ENCODE data around the gene NAIF1.

- no peak for TF ChIP-seq EP300 (IDR thresholded peaks at IDR 0.05)
- TF ChIP-seq, protein P1, sequence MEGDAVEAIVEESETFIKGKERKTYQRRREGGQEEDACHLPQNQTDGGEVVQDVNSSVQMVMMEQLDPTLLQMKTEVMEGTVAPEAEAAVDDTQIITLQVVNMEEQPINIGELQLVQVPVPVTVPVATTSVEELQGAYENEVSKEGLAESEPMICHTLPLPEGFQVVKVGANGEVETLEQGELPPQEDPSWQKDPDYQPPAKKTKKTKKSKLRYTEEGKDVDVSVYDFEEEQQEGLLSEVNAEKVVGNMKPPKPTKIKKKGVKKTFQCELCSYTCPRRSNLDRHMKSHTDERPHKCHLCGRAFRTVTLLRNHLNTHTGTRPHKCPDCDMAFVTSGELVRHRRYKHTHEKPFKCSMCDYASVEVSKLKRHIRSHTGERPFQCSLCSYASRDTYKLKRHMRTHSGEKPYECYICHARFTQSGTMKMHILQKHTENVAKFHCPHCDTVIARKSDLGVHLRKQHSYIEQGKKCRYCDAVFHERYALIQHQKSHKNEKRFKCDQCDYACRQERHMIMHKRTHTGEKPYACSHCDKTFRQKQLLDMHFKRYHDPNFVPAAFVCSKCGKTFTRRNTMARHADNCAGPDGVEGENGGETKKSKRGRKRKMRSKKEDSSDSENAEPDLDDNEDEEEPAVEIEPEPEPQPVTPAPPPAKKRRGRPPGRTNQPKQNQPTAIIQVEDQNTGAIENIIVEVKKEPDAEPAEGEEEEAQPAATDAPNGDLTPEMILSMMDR (IDR thresholded peaks at IDR 0.05), result no peak
- no peak for TF ChIP-seq CHD2 (IDR thresholded peaks at IDR 0.05; ENCODE audit: low read length, partially characterized antibody)
- TF ChIP-seq REST (IDR thresholded peaks at IDR 0.05), result no peak
- TF ChIP-seq RNF2 (IDR thresholded peaks at IDR 0.05; ENCODE audit: borderline replicate concordance, low read depth), result no peak
- no peak for TF ChIP-seq JUN (IDR thresholded peaks at IDR 0.05)
- TF ChIP-seq, protein P2, sequence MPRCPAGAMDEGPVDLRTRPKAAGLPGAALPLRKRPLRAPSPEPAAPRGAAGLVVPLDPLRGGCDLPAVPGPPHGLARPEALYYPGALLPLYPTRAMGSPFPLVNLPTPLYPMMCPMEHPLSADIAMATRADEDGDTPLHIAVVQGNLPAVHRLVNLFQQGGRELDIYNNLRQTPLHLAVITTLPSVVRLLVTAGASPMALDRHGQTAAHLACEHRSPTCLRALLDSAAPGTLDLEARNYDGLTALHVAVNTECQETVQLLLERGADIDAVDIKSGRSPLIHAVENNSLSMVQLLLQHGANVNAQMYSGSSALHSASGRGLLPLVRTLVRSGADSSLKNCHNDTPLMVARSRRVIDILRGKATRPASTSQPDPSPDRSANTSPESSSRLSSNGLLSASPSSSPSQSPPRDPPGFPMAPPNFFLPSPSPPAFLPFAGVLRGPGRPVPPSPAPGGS (IDR thresholded peaks at IDR 0.05), result no peak
- TF ChIP-seq, protein P3, sequence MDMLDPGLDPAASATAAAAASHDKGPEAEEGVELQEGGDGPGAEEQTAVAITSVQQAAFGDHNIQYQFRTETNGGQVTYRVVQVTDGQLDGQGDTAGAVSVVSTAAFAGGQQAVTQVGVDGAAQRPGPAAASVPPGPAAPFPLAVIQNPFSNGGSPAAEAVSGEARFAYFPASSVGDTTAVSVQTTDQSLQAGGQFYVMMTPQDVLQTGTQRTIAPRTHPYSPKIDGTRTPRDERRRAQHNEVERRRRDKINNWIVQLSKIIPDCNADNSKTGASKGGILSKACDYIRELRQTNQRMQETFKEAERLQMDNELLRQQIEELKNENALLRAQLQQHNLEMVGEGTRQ (IDR thresholded peaks at IDR 0.05), result no peak
- no peak for TF ChIP-seq RAD21 (conservative IDR thresholded peaks at IDR 0.05 in 1 of 2, IDR thresholded peaks at IDR 0.05 in 1 of 2)
- TF ChIP-seq ZNF302 (CRISPR knock-in tag; IDR thresholded peaks at IDR 0.05), result no peak
- TF ChIP-seq SMC3 (IDR thresholded peaks at IDR 0.05), result no peak
- TF ChIP-seq, protein P4, sequence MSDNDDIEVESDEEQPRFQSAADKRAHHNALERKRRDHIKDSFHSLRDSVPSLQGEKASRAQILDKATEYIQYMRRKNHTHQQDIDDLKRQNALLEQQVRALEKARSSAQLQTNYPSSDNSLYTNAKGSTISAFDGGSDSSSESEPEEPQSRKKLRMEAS (IDR thresholded peaks at IDR 0.05), result no peak
- TF ChIP-seq POLR2A (IDR thresholded peaks at IDR 0.05; ENCODE audit: low read length), result no peak
Measured at GRCh38 chr9:128061275-128061960, 5.7 kb downstream of the NAIF1 start.

Measured in A549 (cell line).